ENCODE data around the gene MRPS25. TPM values are rescaled to one million over a fixed set of nuclear protein-coding genes. Genes with fewer than 3 reads are reported as not detected.
A peak's percentile ranks its signal among the peaks of the same experiment; 100 is the strongest.
"Not testable (repeated sequence)": the region's sequence is repeated elsewhere in the genome, so short reads cannot be mapped to it uniquely, and the experiment has no call there.

Gene MRPS25
- total and polyA plus RNA-seq, 8 donors: 13.9 to 126 (median 28.8) TPM

- no peaks in the 10 kb centered on the region for H3K9me3 ChIP-seq
- no peak overlapping the region for H3K4me3 ChIP-seq
- intact Hi-C loops (cut with DNase I; ENCODE audit: low total_unique reads): no loop called here
- no peak overlapping the region for H3K27ac ChIP-seq
- no peaks in the 10 kb centered on the region for H3K27me3 ChIP-seq
- peaks cover 0 to 4% (median 0%) of the 10 kb centered on the region in 4 donors for H3K4me1 ChIP-seq
- WGBS, 5 donors: 90 to 99% (median 96%) methylated on average over 5 of the region's 5 CpGs
- DNase-seq: no peak
- TF ChIP-seq CTCF (IDR thresholded peaks at IDR 0.05) (no peak), EP300 (IDR thresholded peaks at IDR 0.05) (no peak), POLR2A (IDR thresholded peaks at IDR 0.05) (no peak), POLR2AphosphoS5 (IDR thresholded peaks at IDR 0.05) (no peak)
- peaks cover 10 to 84% (median 75%) of the 10 kb centered on the region in 4 donors for H3K36me3 ChIP-seq
Measured at GRCh38 chr3:15009167-15009566, 55.9 kb downstream of the MRPS25 start.

GRCh38 chr3:15007681-15008141 lies 57.4 kb downstream of the MRPS25 start:
- intact Hi-C loops (cut with DNase I; ENCODE audit: low total_unique reads): no loop called here
- no peak overlapping the region for H3K27ac ChIP-seq
- no peak overlapping the region for H3K4me3 ChIP-seq
- no peaks in the 10 kb centered on the region for H3K27me3 ChIP-seq
- 63 to 72% (median 66%) methylated on average over 4 of the region's 4 CpGs for WGBS, 5 donors
- H3K9me3 ChIP-seq: no peaks in the 10 kb centered on the region
- peaks cover 0 to 4% (median 0%) of the 10 kb centered on the region in 4 donors for H3K4me1 ChIP-seq
- peaks cover 0 to 81% (median 69%) of the 10 kb centered on the region in 4 donors for H3K36me3 ChIP-seq
- DNase-seq: peak in 1 of 2 donors; percentile 18
- TF ChIP-seq POLR2AphosphoS5 (IDR thresholded peaks at IDR 0.05): no peak
- TF ChIP-seq EP300 (IDR thresholded peaks at IDR 0.05): no peak
- no peak for TF ChIP-seq CTCF (IDR thresholded peaks at IDR 0.05)
- no peak for TF ChIP-seq POLR2A (IDR thresholded peaks at IDR 0.05)

- intact Hi-C loops (cut with DNase I; ENCODE audit: low total_unique reads); H3K27ac ChIP-seq; H3K27me3 ChIP-seq; DNase-seq; H3K9me3 ChIP-seq; H3K4me3 ChIP-seq; H3K4me1 ChIP-seq: not testable (repeated sequence)
- WGBS, 5 donors: 89 to 96% (median 92%) methylated on average over 6 of the region's 6 CpGs
- peaks cover 0 to 25% (median 15%) of the 10 kb centered on the region in 4 donors for H3K36me3 ChIP-seq
Measured at GRCh38 chr3:14999182-14999581, 65.9 kb downstream of the MRPS25 start.

Other genes with a start within 250 kb of the MRPS25 start
- gene FGD5, start 246.4 kb downstream of the MRPS25 start, total RNA-seq: 10 to 100 TPM in 3 of 5 donors, 1 to 10 TPM in 2; 1.2 to 34.1 (median 13.3) TPM
- gene FGD5, start 246.4 kb downstream of the MRPS25 start, polyA plus RNA-seq: 1 to 10 TPM; 2.7 to 9.5 (median 8.5) TPM
- gene NR2C2, start 117.7 kb downstream of the MRPS25 start, total RNA-seq: 10 to 100 TPM in 4 of 5 donors, 1 to 10 TPM in 1; 8.7 to 73.6 (median 28.6) TPM
- 1 to 10 TPM; 5.0 to 5.5 (median 5.0) TPM for gene NR2C2, start 117.7 kb downstream of the MRPS25 start, polyA plus RNA-seq
- 100 to 1,000 TPM in 1 of 5 donors, 10 to 100 TPM in 3, 1 to 10 TPM in 1; 4.3 to 127 (median 26.6) TPM for gene RBSN, start 33.8 kb upstream of the MRPS25 start, total RNA-seq
- gene RBSN, start 33.8 kb upstream of the MRPS25 start, polyA plus RNA-seq: 1 to 10 TPM; 5.9 to 8.5 (median 7.9) TPM
- 100 to 1,000 TPM in 3 of 5 donors, 10 to 100 TPM in 2; 68.4 to 483 (median 118) TPM for gene CAPN7, start 140.9 kb upstream of the MRPS25 start, total RNA-seq
- gene CAPN7, start 140.9 kb upstream of the MRPS25 start, polyA plus RNA-seq: 10 to 100 TPM in 2 of 3 donors, 1 to 10 TPM in 1; 7.7 to 13.6 (median 12.3) TPM